Natural killer cell treated with Interleukin-12 subunit alpha and Interleukin-12 subunit beta and Interleukin-15 and Interleukin-18, amount 100 ng/mL, for 72 hours (primary cell): ENCODE results near the gene SF1. TPM values are rescaled to one million over a fixed set of nuclear protein-coding genes. Genes with fewer than 3 reads are reported as not detected.

Experiments used
- ATAC-seq, 2 donors: fragments of 150-1000 bp; cut with Tn5 transposase in 1 of 2; sonication (Bioruptor Pico), chemical (Tn5 transposase) in 1 of 2; 2 replicates each; pipeline ENCODE4 v1.10.0; 2021
- DNase-seq: peaks from one replicate; pipeline ENCODE4 v3.0.0; 2022; ENCODE audit warnings: low spot score
- H3K27ac Mint-ChIP-seq, 2 donors: 1 replicate in 1 of 2; 2 replicates in 1 of 2; pipeline ENCODE4 v1.8.0; 2022; ENCODE audit warnings: mixed read lengths in 2 of 2, mild to moderate bottlenecking in 1 of 2, moderate library complexity in 1 of 2
- H3K27me3 Mint-ChIP-seq, 2 donors: 1 replicate in 1 of 2; 2 replicates in 1 of 2; pipeline ENCODE4 v1.8.0; 2022; ENCODE audit warnings: mixed read lengths in 2 of 2
- H3K36me3 Mint-ChIP-seq: one replicate; pipeline ENCODE4 v1.8.0; 2022; ENCODE audit warnings: mixed read lengths
- H3K4me1 Mint-ChIP-seq, 2 donors: 1 replicate in 1 of 2; 2 replicates in 1 of 2; pipeline ENCODE4 v1.8.0; 2022; ENCODE audit warnings: low read depth in 2 of 2, mixed read lengths in 2 of 2, mild to moderate bottlenecking in 1 of 2
- H3K4me3 Mint-ChIP-seq: one replicate; pipeline ENCODE4 v1.8.0; 2022; ENCODE audit warnings: mixed read lengths
- H3K9me3 Mint-ChIP-seq: 2 replicates; pipeline ENCODE4 v1.8.0; 2022; ENCODE audit warnings: mixed read lengths
- total RNA-seq, 2 donors: library from RNA; stranded (reverse); gene quantifications; one replicate each; pipeline ENCODE4 v1.2.3, GENCODE V29; 2022

Gene SF1
- total RNA-seq, 2 donors from 2014 or later, result 376 to 425 TPM

GRCh38 chr11:64720167-64720566, 58.2 kb downstream of the SF1 start:
- Mint-ChIP-seq H3K4me3 (no peak overlapping the region), H3K9me3 (no peaks in the 10 kb centered on the region), H3K27me3 (peaks cover 12 to 28% of the 10 kb centered on the region in 2 donors)

DNA sequence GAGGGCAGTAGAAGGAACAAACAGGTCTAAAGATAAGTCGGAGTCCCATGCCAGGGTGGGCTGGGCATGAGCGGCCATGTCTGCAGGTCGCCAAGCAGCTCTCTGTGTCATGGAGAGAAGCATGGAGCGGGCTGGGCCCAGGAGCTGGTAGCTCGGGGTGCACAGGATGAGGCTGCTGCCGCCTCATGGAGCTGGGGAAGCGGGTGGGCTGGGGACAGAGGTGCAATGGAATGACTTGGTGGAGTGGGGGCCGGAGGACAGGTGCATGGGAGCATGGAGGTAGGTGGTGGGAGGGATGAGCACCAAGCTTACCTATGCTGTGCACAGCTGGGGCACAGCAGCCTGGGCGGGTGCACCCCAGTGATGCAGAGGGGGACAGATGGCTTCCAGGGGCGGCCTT, 58.9 kb downstream of the SF1 start:
- H3K4me1 Mint-ChIP-seq, result peaks cover 0 to 7% of the 10 kb centered on the region in 2 donors
- ATAC-seq, result no peak
- H3K9me3 Mint-ChIP-seq, result no peaks in the 10 kb centered on the region
- no peak overlapping the region for H3K27ac Mint-ChIP-seq
- H3K27me3 Mint-ChIP-seq, result peaks cover 20 to 36% of the 10 kb centered on the region in 2 donors
- DNase-seq, result no peak
- no peaks in the 10 kb centered on the region for H3K36me3 Mint-ChIP-seq
- H3K4me3 Mint-ChIP-seq, result no peak overlapping the region

More at GRCh38 chr11:64720167-64720566, 58.2 kb downstream of the SF1 start:
- Mint-ChIP-seq H3K4me1 (peaks cover 2 to 11% of the 10 kb centered on the region in 2 donors), H3K27ac (no peak overlapping the region), H3K36me3 (no peaks in the 10 kb centered on the region)
- DNase-seq (no peak), ATAC-seq (no peak)

DNA sequence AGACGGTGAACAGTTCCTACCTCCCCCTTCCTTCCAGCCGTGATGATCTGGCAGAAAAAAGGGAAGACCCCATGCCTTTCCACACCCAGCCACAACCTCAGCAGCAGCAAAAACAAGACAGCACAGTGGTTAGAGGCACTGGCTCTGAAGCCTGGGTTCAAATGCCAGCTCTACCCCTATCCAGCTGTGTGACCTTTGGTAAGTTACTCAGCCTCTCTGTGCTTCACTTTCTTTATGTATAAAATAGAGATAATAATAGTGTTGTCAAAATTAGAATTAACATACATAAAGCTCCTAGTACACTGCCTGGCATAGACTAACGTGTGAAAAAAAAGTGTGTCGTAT, 59.6 kb downstream of the SF1 start:
- no peak overlapping the region for H3K4me3 Mint-ChIP-seq
- ATAC-seq (no peak), DNase-seq (no peak)
- H3K4me1 Mint-ChIP-seq, result peaks cover 0 to 3% of the 10 kb centered on the region in 2 donors
- H3K9me3 Mint-ChIP-seq, result no peaks in the 10 kb centered on the region
- H3K27ac Mint-ChIP-seq, result no peak overlapping the region
- peaks cover 26 to 42% of the 10 kb centered on the region in 2 donors for H3K27me3 Mint-ChIP-seq
- no peaks in the 10 kb centered on the region for H3K36me3 Mint-ChIP-seq

DNA sequence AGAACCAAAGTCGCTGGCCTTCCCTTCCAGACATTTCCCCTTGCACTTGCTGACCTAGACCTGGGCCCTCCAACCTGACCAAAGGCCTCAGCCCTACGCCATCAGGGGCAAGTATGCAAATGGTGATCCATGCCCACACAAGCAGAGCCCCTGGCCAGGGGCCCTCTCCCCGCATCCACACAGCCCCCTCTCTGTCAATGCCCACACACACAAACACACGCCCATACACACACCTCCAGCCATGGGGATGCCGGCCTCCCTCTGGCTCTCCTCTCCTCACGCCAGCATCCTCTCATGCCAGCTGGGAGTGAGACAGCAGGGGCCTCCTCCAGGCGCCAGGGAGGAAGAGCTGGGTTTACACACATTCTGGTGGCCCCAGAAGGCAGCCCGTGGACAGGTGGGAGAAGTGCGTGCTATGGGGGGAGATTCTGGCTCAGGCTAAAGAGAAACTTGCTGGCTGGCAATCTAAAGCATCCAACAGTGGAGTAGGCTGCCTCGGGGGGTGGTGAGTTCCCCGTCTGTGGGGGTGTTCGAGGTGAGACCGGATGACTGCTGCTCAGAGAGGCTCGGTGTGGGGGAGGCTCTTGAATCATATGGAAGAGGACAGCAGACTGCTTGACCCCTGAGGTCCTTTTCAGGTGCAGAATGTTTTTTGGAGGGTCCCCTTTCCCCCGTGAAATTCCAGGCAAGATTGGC, 60.1 kb downstream of the SF1 start:
- peaks cover 0 to 3% of the 10 kb centered on the region in 2 donors for H3K4me1 Mint-ChIP-seq
- no peaks in the 10 kb centered on the region for H3K9me3 Mint-ChIP-seq
- H3K27me3 Mint-ChIP-seq, result peaks cover 26 to 42% of the 10 kb centered on the region in 2 donors
- no peak overlapping the region for H3K27ac Mint-ChIP-seq
- no peaks in the 10 kb centered on the region for H3K36me3 Mint-ChIP-seq
- DNase-seq (no peak), ATAC-seq (no peak)
- no peak overlapping the region for H3K4me3 Mint-ChIP-seq

- H3K9me3 Mint-ChIP-seq, result no peaks in the 10 kb centered on the region
Observed at GRCh38 chr11:64717268-64717578, 61.1 kb downstream of the SF1 start.

GRCh38 chr11:64716473-64717267, 61.7 kb downstream of the SF1 start:
- Mint-ChIP-seq H3K4me1 (peaks cover 7 to 8% of the 10 kb centered on the region in 2 donors), H3K27ac (no peak overlapping the region), H3K36me3 (no peaks in the 10 kb centered on the region), H3K27me3 (peaks cover 34 to 43% of the 10 kb centered on the region in 2 donors), H3K4me3 (no peak overlapping the region), H3K9me3 (no peaks in the 10 kb centered on the region)
- ATAC-seq (no peak), DNase-seq (no peak)

More at GRCh38 chr11:64717268-64717578, 61.1 kb downstream of the SF1 start:
- Mint-ChIP-seq H3K4me3 (no peak overlapping the region), H3K36me3 (no peaks in the 10 kb centered on the region), H3K27ac (no peak overlapping the region), H3K27me3 (peaks cover 29 to 41% of the 10 kb centered on the region in 2 donors), H3K4me1 (peaks cover 1 to 3% of the 10 kb centered on the region in 2 donors)
- peak in 1 of 2 donors; percentile 45 for ATAC-seq
- DNase-seq, result no peak

DNA sequence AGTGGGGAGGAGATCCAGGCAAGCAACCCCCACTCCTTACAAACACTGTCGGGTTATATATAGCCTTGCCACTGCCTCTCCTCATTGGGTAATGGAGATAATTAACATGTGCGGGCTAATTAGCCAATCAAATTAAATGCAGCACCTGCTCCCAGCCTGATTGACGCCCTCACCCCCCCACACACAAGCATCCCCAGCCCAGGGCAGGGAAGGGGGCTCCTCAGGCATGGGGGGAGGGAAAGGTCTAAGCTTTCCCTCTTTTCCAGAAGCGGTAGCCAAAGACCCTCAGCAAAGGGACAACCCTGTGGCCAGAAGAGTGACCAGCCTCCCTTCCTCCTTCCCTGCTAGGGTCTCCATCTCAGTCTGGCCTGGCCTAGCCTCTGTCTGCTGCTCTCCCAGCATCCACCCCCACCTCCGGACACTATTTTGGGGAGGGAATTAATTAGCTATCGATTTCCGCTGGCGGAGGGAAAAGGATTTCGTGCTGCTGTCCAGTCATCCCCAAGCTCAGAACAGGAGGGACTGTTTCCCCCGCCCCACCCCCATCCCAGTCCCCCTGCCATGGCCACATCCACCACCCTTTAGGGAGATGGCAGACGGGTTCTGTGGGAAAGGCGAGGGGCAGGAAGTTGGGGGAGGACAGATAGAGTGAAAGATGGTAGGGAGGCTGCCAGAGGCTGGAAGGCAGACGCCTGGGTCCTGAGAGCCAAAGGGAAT, 62.4 kb downstream of the SF1 start:
- Mint-ChIP-seq H3K4me3 (no peak overlapping the region), H3K27ac (no peak overlapping the region), H3K27me3 (peaks cover 42 to 48% of the 10 kb centered on the region in 2 donors), H3K4me1 (peaks cover 9 to 12% of the 10 kb centered on the region in 2 donors), H3K9me3 (no peaks in the 10 kb centered on the region), H3K36me3 (no peaks in the 10 kb centered on the region)
- ATAC-seq (no peak), DNase-seq (no peak)

DNA sequence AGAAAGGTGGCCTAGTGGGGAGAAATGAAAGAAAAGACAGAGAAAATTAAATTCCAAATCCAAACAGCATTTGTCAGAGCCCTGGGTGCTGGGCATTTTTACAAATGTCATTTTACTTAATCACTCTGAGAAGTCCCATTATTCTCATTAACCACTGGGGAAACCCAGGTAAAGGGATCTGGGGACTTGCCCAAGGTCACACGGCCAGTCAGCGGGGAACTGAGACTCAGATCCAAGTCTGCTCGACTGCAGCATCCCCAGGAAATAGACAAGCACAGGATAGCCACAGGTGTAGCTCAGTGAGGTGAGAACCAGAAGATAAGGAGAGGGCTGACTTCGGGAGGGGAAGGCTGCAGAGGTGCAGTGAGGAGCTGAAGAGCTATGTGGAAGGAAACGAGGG, 63.2 kb downstream of the SF1 start:
- H3K36me3 Mint-ChIP-seq, result no peaks in the 10 kb centered on the region
- peaks cover 12 to 16% of the 10 kb centered on the region in 2 donors for H3K4me1 Mint-ChIP-seq
- H3K4me3 Mint-ChIP-seq, result peak overlapping the region; percentile 18
- H3K27ac Mint-ChIP-seq, result no peak overlapping the region
- ATAC-seq, result no peak
- DNase-seq, result no peak
- peaks cover 49 to 50% of the 10 kb centered on the region in 2 donors for H3K27me3 Mint-ChIP-seq
- H3K9me3 Mint-ChIP-seq, result no peaks in the 10 kb centered on the region

DNA sequence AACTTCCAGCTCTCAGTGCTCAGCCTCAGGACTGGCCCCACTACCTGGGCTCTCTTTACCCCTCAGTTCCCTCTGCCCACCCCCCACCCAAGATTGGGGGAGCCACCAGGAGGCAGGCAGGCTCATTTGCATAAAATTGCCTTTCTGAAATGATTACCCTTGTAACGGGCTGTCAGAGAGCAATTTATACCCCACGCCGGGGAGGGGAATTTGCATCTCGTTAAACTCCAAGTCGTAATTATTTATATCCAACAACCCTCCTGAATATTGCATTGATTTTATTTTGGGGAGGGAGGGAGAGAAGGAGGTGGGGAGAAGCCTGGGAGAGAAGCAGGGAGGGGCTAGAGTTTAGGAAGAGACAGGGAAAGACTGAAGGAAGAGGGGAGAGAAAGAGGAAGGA, 63.7 kb downstream of the SF1 start:
- no peak for DNase-seq
- no peak for ATAC-seq
- peaks cover 51 to 54% of the 10 kb centered on the region in 2 donors for H3K27me3 Mint-ChIP-seq

More for the DNA sequence above, 63.7 kb downstream of the SF1 start:
- no peaks in the 10 kb centered on the region for H3K36me3 Mint-ChIP-seq
- H3K4me1 Mint-ChIP-seq, result peaks cover 15 to 17% of the 10 kb centered on the region in 2 donors
- H3K9me3 Mint-ChIP-seq, result no peaks in the 10 kb centered on the region
- H3K27ac Mint-ChIP-seq, result no peak overlapping the region
- peak overlapping the region; percentile 18 for H3K4me3 Mint-ChIP-seq

Other genes with a start within 250 kb of the SF1 start
- not detected for gene SLC22A11, start 222.6 kb downstream of the SF1 start, total RNA-seq
- not detected for gene SLC22A12, start 187.3 kb downstream of the SF1 start, total RNA-seq
- gene NRXN2, start 55.3 kb downstream of the SF1 start, total RNA-seq, result 1 to 10 TPM in 1 of 2 donors, under 1 TPM in 1; 0.74 to 1.3 TPM
- gene RASGRP2, start 34.4 kb downstream of the SF1 start, total RNA-seq, result 10 to 100 TPM; 13.6 to 27.7 TPM
- 1 to 10 TPM; 4.7 to 5.6 TPM for gene PYGM, start 18.6 kb downstream of the SF1 start, total RNA-seq
- gene MAP4K2, start 24.7 kb upstream of the SF1 start, total RNA-seq, result 10 to 100 TPM; 17.6 to 47.1 TPM
- gene MEN1, start 32.0 kb upstream of the SF1 start, total RNA-seq, result 10 to 100 TPM; 32.6 to 53.5 TPM
- 1 to 10 TPM in 1 of 2 donors, under 1 TPM in 1; 0.59 to 1.9 TPM for gene CDC42BPG, start 66.1 kb upstream of the SF1 start, total RNA-seq
- 100 to 1,000 TPM; 202 to 235 TPM for gene EHD1, start 100.1 kb upstream of the SF1 start, total RNA-seq
- gene ATG2A, start 138.7 kb upstream of the SF1 start, total RNA-seq, result 10 to 100 TPM; 24.1 to 31.9 TPM
- 10 to 100 TPM; 32.6 to 35.6 TPM for gene PPP2R5B, start 146.1 kb upstream of the SF1 start, total RNA-seq
- not detected for gene GPHA2, start 157.4 kb upstream of the SF1 start, total RNA-seq
- not detected for gene MAJIN, start 193.6 kb upstream of the SF1 start, total RNA-seq
- gene BATF2, start 218.4 kb upstream of the SF1 start, total RNA-seq, result not detected
- gene ARL2, start 235.6 kb upstream of the SF1 start, total RNA-seq, result 10 to 100 TPM; 29.4 to 50.5 TPM
- 10 to 100 TPM; 14.1 to 28.2 TPM for gene SNX15, start 248.9 kb upstream of the SF1 start, total RNA-seq